HepG2 (cell line): ENCODE results near the gene SGIP1. TPM values are rescaled to one million over a fixed set of nuclear protein-coding genes. Genes with fewer than 3 reads are reported as not detected.

Experiments
- ATAC-seq: fragments of 200-7000 bp; cut with Tn5 transposase; 3 replicates; pipeline ENCODE4 v1.9.1; 2020; ENCODE audit warnings: mild to moderate bottlenecking, moderate library complexity
- BruUV-seq: library from RNA; stranded (reverse); fragments of 400-500 nt; replicated peaks from 2 replicates; lab custom pipeline; 2021; lab: Mats Ljungman, UMichigan
- CTCF ChIA-PET: fragments of 300-600 bp; formaldehyde crosslinking; extraction: SDS; loops from one replicate; lab custom pipeline; 2021; ENCODE audit warnings: low total read pairs, inconsistent platforms, low intra/inter-chr PET ratio; lab: Yijun Ruan, JAX
- POLR2A ChIA-PET: fragments of 350-600 bp; sonication (Branson Sonifier 250); formaldehyde crosslinking; loops from one replicate; lab custom pipeline; 2020; ENCODE audit warnings: antibody characterized with exemption, inconsistent platforms; lab: Yijun Ruan, JAX
- DNase-seq: peaks from one replicate; pipeline ENCODE4 v3.0.0-alpha.2; 2015; ENCODE audit warnings: low spot score
- FAIRE-seq: peaks from 3 replicates; lab custom pipeline; 2011; peaks lifted over from hg19 to GRCh38; lab: Jason Lieb, UNC
- H2AFZ ChIP-seq: one replicate; pipeline ENCODE4 v1.6.1; 2011; ENCODE audit warnings: low read length, inconsistent platforms
- H3K27ac ChIP-seq: fragments of 300-600 bp; 3 replicates; pipeline ENCODE4 v1.8.0; 2011; ENCODE audit warnings: mixed run types, mild to moderate bottlenecking, mixed read lengths, low read length, inconsistent platforms; ENCODE audit not compliant: insufficient read depth; ENCODE audit errors: extremely low read length
- H3K27me3 ChIP-seq, 2 experiments: fragments of 200-600 bp in 1 of 2; 2 replicates in 1 of 2; 3 replicates in 1 of 2; pipeline versions ENCODE4 v1.6.0 to v1.8.0; 2011; ENCODE audit warnings: low read length in 2 of 2, mild to moderate bottlenecking in 2 of 2, moderate library complexity in 2 of 2, inconsistent platforms in 1 of 2; ENCODE audit not compliant: insufficient read depth in 2 of 2, control insufficient read depth in 1 of 2
- H3K36me3 ChIP-seq, 2 experiments: fragments of 200-600 bp in 1 of 2; replicated peaks in 1 of 2; 2 replicates in 1 of 2; 3 replicates in 1 of 2; pipeline versions ENCODE4 v1.5.1 to v1.8.0; 2011; ENCODE audit warnings: low read length in 2 of 2, inconsistent platforms in 1 of 2; ENCODE audit not compliant: insufficient read depth in 2 of 2, control insufficient read depth in 1 of 2
- H3K4me1 ChIP-seq: 2 replicates; pipeline ENCODE4 v1.5.1; 2012; ENCODE audit warnings: low read length, inconsistent platforms; ENCODE audit not compliant: insufficient read depth
- H3K4me2 ChIP-seq: 2 replicates; pipeline ENCODE4 v1.6.0; 2011; ENCODE audit warnings: low read depth, low read length, inconsistent platforms
- H3K4me3 ChIP-seq, 3 experiments: fragments of 200-600 bp in 1 of 3; sonication (generic), shearing (Covaris generic) in 1 of 3; replicated peaks in 1 of 3; 2 replicates each; pipeline ENCODE4 v1.5.1; 2011 to 2016; ENCODE audit warnings: low read length in 3 of 3, inconsistent platforms in 2 of 3, low read depth in 2 of 3, mild to moderate bottlenecking in 2 of 3, control low read depth in 1 of 3, mixed read lengths in 1 of 3; ENCODE audit not compliant: insufficient read depth in 1 of 3
- H3K79me2 ChIP-seq: one replicate; pipeline ENCODE4 v1.6.1; 2011; ENCODE audit warnings: low read length, inconsistent platforms; ENCODE audit not compliant: insufficient read depth
- H3K9ac ChIP-seq: 2 replicates; pipeline ENCODE4 v1.6.0; 2011; ENCODE audit warnings: mild to moderate bottlenecking, low read depth, low read length, inconsistent platforms; ENCODE audit not compliant: insufficient read depth
- H3K9me3 ChIP-seq: 2 replicates; pipeline ENCODE4 v1.5.1; 2012; ENCODE audit warnings: mild to moderate bottlenecking, low read length
- H4K20me1 ChIP-seq: 2 replicates; pipeline ENCODE4 v1.6.0; 2011; ENCODE audit warnings: inconsistent platforms, mild to moderate bottlenecking, low read length, moderate library complexity; ENCODE audit not compliant: insufficient read depth
- CSRNP1 ChIP-seq: sonication (generic); formaldehyde crosslinking; IDR thresholded peaks from 2 replicates; pipeline ENCODE4 v1.8.1; 2023; ENCODE audit warnings: mild to moderate bottlenecking, missing genetic modification reagents
- FOXK1 ChIP-seq: sonication (generic); formaldehyde crosslinking; IDR thresholded peaks from 2 replicates; pipeline ENCODE4 v1.4.0; 2020; ENCODE audit warnings: low read depth, missing genetic modification reagents, borderline replicate concordance
- GATAD1 ChIP-seq: IDR thresholded peaks from 2 replicates; pipeline ENCODE4 v1.6.1; 2016; ENCODE audit warnings: missing genetic modification reagents, missing compliant biosample characterization
- MXD1 ChIP-seq: sonication (generic); formaldehyde crosslinking; IDR thresholded peaks from 2 replicates; pipeline ENCODE4 v1.4.0; 2020; ENCODE audit warnings: mild to moderate bottlenecking, missing genetic modification reagents
- SIN3B ChIP-seq: fragments of 150-350 bp; IDR thresholded peaks from 2 replicates; pipeline ENCODE4 v1.6.1; 2014; ENCODE audit warnings: low read length
- TOE1 ChIP-seq: sonication (generic); formaldehyde crosslinking; IDR thresholded peaks from 2 replicates; pipeline ENCODE4 v1.4.0; 2020; ENCODE audit warnings: mild to moderate bottlenecking, missing genetic modification reagents
- ZBTB40 ChIP-seq, 2 experiments: fragments of 450-650 bp in 1 of 2; sonication (generic) in 1 of 2; formaldehyde crosslinking in 1 of 2; IDR thresholded peaks; 2 replicates each; pipeline versions ENCODE4 v1.6.1 to v1.8.0; 2016 to 2022; ENCODE audit warnings: antibody characterized with exemption in 1 of 2, mild to moderate bottlenecking in 1 of 2, missing genetic modification reagents in 1 of 2
- ZNF484 ChIP-seq: sonication (generic); formaldehyde crosslinking; IDR thresholded peaks from 2 replicates; pipeline ENCODE4 v1.5.1; 2020; ENCODE audit warnings: mild to moderate bottlenecking, low read depth, missing genetic modification reagents, borderline replicate concordance
- WGBS: methylation state at CpG from one replicate; pipeline ENCODE4 v1.1.6; 2017; ENCODE audit warnings: low lambda C conversion rate; 5-methylcytosine and 5-hydroxymethylcytosine counted together
- in situ Hi-C: cut with HindIII; loops from 2 replicates; pipeline ENCODE4 v1.10.0; 2017; ENCODE audit warnings: low pct_unique_long_range_greater_than_20kb; ENCODE audit not compliant: extremely low pct_ligation_motif_present
- intact Hi-C: fragments of 100-400 bp; cut with micrococcal nuclease; formaldehyde crosslinking; loops from one replicate; pipeline ENCODE4 v1.10.0; 2022; ENCODE audit not compliant: unreplicated experiment
- polyA plus RNA-seq, 8 experiments: library from polyadenylated mRNA; depleted of rRNA in 3 of 8; stranded (reverse) in 7 of 8; unstranded in 1 of 8; fragments of >200 nt; fragmentation: Illumina TruSeq in 4 of 8; extraction: Trizol in 4 of 8; gene quantifications; 2 replicates each; pipeline versions ENCODE4 v1.2.1 to v1.2.3, GENCODE V29; 2011 to 2016; ENCODE audit warnings: low read depth in 4 of 8, missing spikeins in 1 of 8, mixed read lengths in 1 of 8; ENCODE audit not compliant: insufficient read depth in 1 of 8
- total RNA-seq, 5 experiments: library from RNA; depleted of rRNA; stranded (reverse); fragments of >200 nt; fragmentation: Illumina TruSeq; extraction: Trizol; gene quantifications; 2 replicates each; pipeline ENCODE4 v1.2.3, GENCODE V29; 2016; ENCODE audit warnings: low read depth in 1 of 5

The SGIP1 gene
- total and polyA plus RNA-seq, 2 of the 13 experiments (the other 11 are each of a cell fraction or from before 2014, with no cell fraction given) = not detected

- no peak for TF ChIP-seq CSRNP1 (CRISPR knock-in tag)
- TF ChIP-seq TOE1 = no peak
- TF ChIP-seq ZNF484 (CRISPR knock-in tag) = no peak
- TF ChIP-seq SIN3B = no peak
- TF ChIP-seq GATAD1 (CRISPR knock-in tag) = no peak
- no peak for TF ChIP-seq FOXK1 (CRISPR knock-in tag)
These were observed 226.6 kb downstream of the SGIP1 start (continued) for GRCh38 chr1:66760506-66760905.

GRCh38 chr1:66761221-66761620, 227.3 kb downstream of the SGIP1 start:
- Histone ChIP-seq H3K9me3 (no peaks in the 10 kb centered on the region), H3K79me2 (no peaks in the 10 kb centered on the region), H3K4me3 (no peak overlapping the region), H3K4me1 (no peaks in the 10 kb centered on the region), H3K4me2 (no peak overlapping the region), H4K20me1 (no peaks in the 10 kb centered on the region), H3K27ac (no peak overlapping the region), H3K27me3 (no peaks in the 10 kb centered on the region; a peak in 1 of 5 replicates), H2AFZ (no peak overlapping the region), H3K9ac (no peak overlapping the region), H3K36me3 (no peaks in the 10 kb centered on the region)
- intact Hi-C loops (no loop called here), in situ Hi-C loops (loop anchor here (10.0 kb wide), 1 partner anchor 384 kb away; no protein-coding TSS in a partner anchor)
- BruUV-seq = no TSS peak
- ChIA-PET POLR2A (no interaction called here), CTCF (no interaction called here)
- 0% methylated on average over 2 of the region's 2 CpGs for WGBS
- ATAC-seq (no peak), DNase-seq (no peak), FAIRE-seq (no peak)
- TF ChIP-seq ZBTB40 (IDR thresholded peaks at IDR 0.05) (no peak), ZBTB40 (CRISPR knock-in tag; IDR thresholded peaks at IDR 0.05) (no peak), MXD1 (no peak)
